Measurements from ENCODE around the gene RNF181. TPM values are rescaled to one million over a fixed set of nuclear protein-coding genes. Genes with fewer than 3 reads are reported as not detected.

Gene RNF181
- total and polyA plus RNA-seq, 2 of the 13 experiments (the other 11 are each of a cell fraction or from before 2014, with no cell fraction given), result 224 to 578 TPM

GRCh38 chr2:85602476-85603234 is 7.1 kb downstream of the RNF181 start, which contains the start of gene TMEM150A (continued):
- peak; percentile 60; the same call in 1 of the 2 replicates for TF ChIP-seq HNF1B (CRISPR knock-in tag; IDR thresholded peaks at IDR 0.05)
- no peak for TF ChIP-seq SP2 (CRISPR knock-in tag; IDR thresholded peaks at IDR 0.05)
- TF ChIP-seq CENPBD1 (CRISPR knock-in tag; IDR thresholded peaks at IDR 0.05; ENCODE audit: borderline replicate concordance, low read depth), result no peak; the same call in 1 of the 2 replicates
- TF ChIP-seq ZNF615 (CRISPR knock-in tag; IDR thresholded peaks at IDR 0.05; ENCODE audit: borderline replicate concordance), result no peak
- TF ChIP-seq CSRNP2 (CRISPR knock-in tag; conservative IDR thresholded peaks at IDR 0.05; ENCODE audit: low read depth), result no peak
- TF ChIP-seq MTA3 (CRISPR knock-in tag; IDR thresholded peaks at IDR 0.05), result no peak
- TF ChIP-seq ZNF263 (CRISPR knock-in tag; IDR thresholded peaks at IDR 0.05), result peak; percentile 39
- TF ChIP-seq HOXD1 (CRISPR knock-in tag; IDR thresholded peaks at IDR 0.05), result no peak; the same call in 1 of the 2 replicates
- TF ChIP-seq SP4 (CRISPR knock-in tag; IDR thresholded peaks at IDR 0.05), result peak; percentile 81
- TF ChIP-seq SIX4 (CRISPR knock-in tag; IDR thresholded peaks at IDR 0.05), result no peak
- no peak; the same call in 1 of the 2 replicates for TF ChIP-seq KAT7 (CRISPR knock-in tag; IDR thresholded peaks at IDR 0.05; ENCODE audit: borderline replicate concordance)
- 0 out of 2 replicates have a peak, but pooled peaks have one; percentile 16 for TF ChIP-seq ZNF468 (CRISPR knock-in tag; IDR thresholded peaks at IDR 0.05)
- peak; percentile 86 for TF ChIP-seq PHF8 (CRISPR knock-in tag; IDR thresholded peaks at IDR 0.05)
- peak; percentile 29; the same call in 1 of the 2 replicates for TF ChIP-seq FOXA3 (CRISPR knock-in tag; IDR thresholded peaks at IDR 0.05)
- TF ChIP-seq ZNF251 (CRISPR knock-in tag; IDR thresholded peaks at IDR 0.05), result no peak
- no peak for TF ChIP-seq FOXA1 (IDR thresholded peaks at IDR 0.05)
- TF ChIP-seq FOXA1 (CRISPR knock-in tag; IDR thresholded peaks at IDR 0.05), result no peak
- TF ChIP-seq NFRKB (IDR thresholded peaks at IDR 0.05), result no peak
- peak; percentile 88; the same call in 1 of the 2 replicates for TF ChIP-seq YEATS4 (CRISPR knock-in tag; IDR thresholded peaks at IDR 0.05; ENCODE audit: borderline replicate concordance)
- TF ChIP-seq THAP7 (CRISPR knock-in tag; IDR thresholded peaks at IDR 0.05), result no peak
- TF ChIP-seq ZNF224 (CRISPR knock-in tag; IDR thresholded peaks at IDR 0.05), result no peak
- no peak for TF ChIP-seq NFAT5 (CRISPR knock-in tag; IDR thresholded peaks at IDR 0.05)
